Activated CD4-positive, alpha-beta T cell treated with anti-CD3 and anti-CD28 coated beads, Interleukin-2, Interleukin-4, amounts not matched to agents 100 ng/mL and 50 ng/mL, durations not matched to agents 16 hours and 8 hours (primary cell): ENCODE measurements around the gene TOMM20.

Experiments used
- DNase-seq: peaks from one replicate; pipeline ENCODE4 v3.0.0-alpha.2; 2020; ENCODE audit warnings: low spot score

TOMM20 gene

DNA sequence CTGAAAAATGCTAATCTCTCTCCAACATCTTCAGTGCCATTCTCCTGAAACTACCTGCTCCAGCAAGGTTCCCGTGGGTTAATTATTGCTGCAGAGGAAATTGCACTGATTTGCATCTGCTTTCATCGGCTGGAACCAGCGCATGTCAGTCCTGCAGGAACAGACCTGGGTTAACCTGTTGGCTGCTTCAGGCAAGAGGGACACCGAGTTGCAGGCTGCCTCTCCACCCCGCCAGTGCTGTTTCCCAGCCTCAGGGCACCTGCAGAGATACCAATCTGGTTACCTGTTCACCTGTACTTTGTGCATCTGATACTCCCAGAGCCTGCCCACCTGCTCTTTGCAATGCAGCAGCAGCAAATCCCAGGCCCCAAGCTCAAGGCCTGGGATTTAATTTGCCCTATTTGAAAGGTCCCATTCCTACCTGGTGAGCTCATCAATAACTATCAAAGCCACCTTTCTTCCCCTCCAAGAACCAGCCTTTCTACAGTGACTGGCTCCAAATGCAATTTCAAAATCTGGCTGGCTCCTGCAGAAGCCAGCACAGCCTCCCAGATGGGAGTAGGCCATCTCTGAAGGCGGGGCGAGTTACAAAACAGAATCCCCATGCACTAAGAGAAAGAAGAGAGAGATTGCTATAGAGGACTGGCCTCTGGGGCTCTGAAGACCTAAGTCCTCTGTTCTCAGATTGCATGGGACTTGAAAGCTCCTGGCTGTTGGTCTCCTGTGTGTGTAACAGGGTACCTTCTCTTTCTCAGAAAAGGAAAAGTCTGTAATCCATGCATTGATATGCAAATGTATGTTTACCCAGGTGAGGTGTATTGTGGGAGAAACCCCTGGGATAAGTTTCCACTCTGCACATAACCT is 67.8 kb downstream of the TOMM20 start:
- no peak for DNase-seq
